ENCODE data around the gene MMP2. TPM values are rescaled to one million over a fixed set of nuclear protein-coding genes. Genes with fewer than 3 reads are reported as not detected.

The MMP2 gene
- total RNA-seq, 2 donors from 2014 or later, result not detected

DNA sequence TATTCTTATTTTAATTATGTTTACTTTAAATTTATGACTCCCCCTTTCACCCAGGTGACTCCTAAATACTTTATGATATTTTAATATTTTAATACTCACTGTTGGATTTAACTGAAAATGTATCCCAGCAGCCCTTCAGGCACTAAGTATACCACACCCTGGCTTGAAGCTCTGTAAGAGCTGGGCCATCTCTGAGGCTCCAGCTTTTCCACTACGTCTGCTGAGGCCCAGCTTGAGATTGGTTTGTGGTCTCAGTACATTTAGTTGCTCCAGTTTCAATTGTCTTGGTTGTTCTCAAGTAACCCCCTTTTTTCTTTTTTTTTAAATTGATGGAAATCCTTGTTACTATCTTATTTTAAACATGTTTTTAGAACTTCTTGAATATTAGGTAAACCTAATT lies 60.5 kb downstream of the MMP2 start:
- no peak for ATAC-seq (replicated peaks)
- Mint-ChIP-seq H3K36me3 (ENCODE audit: low read depth) (no peaks in the 10 kb centered on the region), H3K4me3 (no peak overlapping the region), H3K27me3 (peaks cover 3% of the 10 kb centered on the region), H3K4me1 (no peaks in the 10 kb centered on the region), H3K9me3 (no peaks in the 10 kb centered on the region), H3K27ac (no peak overlapping the region)

- Mint-ChIP-seq H3K9me3 (no peaks in the 10 kb centered on the region), H3K4me3 (no peak overlapping the region), H3K27me3 (peaks cover 10% of the 10 kb centered on the region), H3K4me1 (no peaks in the 10 kb centered on the region), H3K36me3 (ENCODE audit: low read depth) (no peaks in the 10 kb centered on the region), H3K27ac (no peak overlapping the region)
- ATAC-seq (replicated peaks), result no peak
Observed at GRCh38 chr16:55540221-55540620, 61.2 kb downstream of the MMP2 start.

GRCh38 chr16:55542459-55543082 lies 63.6 kb downstream of the MMP2 start:
- H3K27me3 Mint-ChIP-seq, result peaks cover 11% of the 10 kb centered on the region
- ATAC-seq (replicated peaks), result peak; percentile 56
- no peak overlapping the region for H3K27ac Mint-ChIP-seq
- no peaks in the 10 kb centered on the region for H3K4me1 Mint-ChIP-seq
- no peak overlapping the region for H3K4me3 Mint-ChIP-seq
- H3K9me3 Mint-ChIP-seq, result no peaks in the 10 kb centered on the region
- no peaks in the 10 kb centered on the region for H3K36me3 Mint-ChIP-seq (ENCODE audit: low read depth)

DNA sequence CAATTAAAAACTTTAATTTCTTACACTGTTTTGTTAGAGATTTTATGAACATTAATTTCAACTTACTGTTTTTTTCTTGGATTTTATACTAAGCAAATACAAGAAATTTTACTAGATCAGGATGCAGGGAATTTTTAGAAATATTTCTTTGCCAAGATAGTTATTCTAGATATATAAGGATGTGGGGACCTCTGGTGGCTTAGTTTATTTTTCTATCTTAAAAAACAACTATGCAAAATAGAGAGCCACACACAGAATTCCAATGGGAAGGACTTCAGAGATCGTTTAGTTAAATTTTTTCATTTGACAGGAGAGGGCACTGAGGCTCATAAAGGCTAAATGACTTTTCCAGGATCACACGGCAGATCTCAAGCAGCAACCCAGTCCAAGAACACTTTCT lies 64.5 kb downstream of the MMP2 start:
- peaks cover 11% of the 10 kb centered on the region for H3K27me3 Mint-ChIP-seq
- no peak for ATAC-seq (replicated peaks)

GRCh38 chr16:55552621-55553020 lies 73.6 kb downstream of the MMP2 start:
- no peaks in the 10 kb centered on the region for H3K9me3 Mint-ChIP-seq

More for the DNA sequence above, 64.5 kb downstream of the MMP2 start:
- no peak overlapping the region for H3K27ac Mint-ChIP-seq
- no peak overlapping the region for H3K4me3 Mint-ChIP-seq
- no peaks in the 10 kb centered on the region for H3K9me3 Mint-ChIP-seq
- H3K4me1 Mint-ChIP-seq, result no peaks in the 10 kb centered on the region
- no peaks in the 10 kb centered on the region for H3K36me3 Mint-ChIP-seq (ENCODE audit: low read depth)

DNA sequence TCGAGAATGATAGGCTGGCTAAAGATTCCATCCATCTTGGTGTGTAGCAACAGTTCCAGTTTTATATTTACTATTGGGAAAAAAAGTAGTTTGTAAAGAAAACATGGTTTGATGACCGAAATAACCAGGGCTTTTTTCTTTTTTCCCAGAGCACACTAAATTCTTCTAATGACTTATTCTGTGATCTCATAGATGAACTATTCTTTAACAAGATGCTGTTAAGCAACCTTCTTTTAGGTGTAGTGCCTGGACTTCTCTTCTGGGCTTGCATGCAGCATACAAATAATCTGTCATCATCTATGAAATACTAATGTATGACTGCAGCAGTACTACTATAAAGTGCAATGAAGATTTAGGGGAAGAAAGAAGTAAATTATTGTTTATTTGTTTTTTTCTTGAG lies 76.4 kb downstream of the MMP2 start:
- Mint-ChIP-seq H3K36me3 (ENCODE audit: low read depth) (no peaks in the 10 kb centered on the region), H3K27ac (no peak overlapping the region), H3K27me3 (peaks cover 11% of the 10 kb centered on the region), H3K9me3 (no peaks in the 10 kb centered on the region), H3K4me1 (no peaks in the 10 kb centered on the region), H3K4me3 (no peak overlapping the region)
- no peak for ATAC-seq (replicated peaks)

More at GRCh38 chr16:55552621-55553020, 73.6 kb downstream of the MMP2 start:
- Mint-ChIP-seq H3K4me1 (no peaks in the 10 kb centered on the region), H3K27ac (no peak overlapping the region), H3K4me3 (no peak overlapping the region), H3K36me3 (ENCODE audit: low read depth) (no peaks in the 10 kb centered on the region), H3K27me3 (peaks cover 12% of the 10 kb centered on the region)
- ATAC-seq (replicated peaks), result no peak

Other genes with a start within 250 kb of the MMP2 start
- gene IRX6, start 155.0 kb upstream of the MMP2 start, total RNA-seq, result not detected
- 1 to 10 TPM in 1 of 2 donors, under 1 TPM in 1; 0.73 to 1.5 TPM for gene LPCAT2, start 29.9 kb downstream of the MMP2 start, total RNA-seq
- not detected for gene CAPNS2, start 87.5 kb downstream of the MMP2 start, total RNA-seq
- not detected for gene SLC6A2, start 176.8 kb downstream of the MMP2 start, total RNA-seq